ENCODE data around the gene GPT2.

GPT2 gene

GRCh38 chr16:46899443-46900143, 15.4 kb downstream of the GPT2 start:
- DNase-seq: no peak

GRCh38 chr16:46900455-46901235, 16.5 kb downstream of the GPT2 start:
- no peak for DNase-seq

- no peak for DNase-seq
Observed at GRCh38 chr16:46901709-46902108, 17.5 kb downstream of the GPT2 start.

GRCh38 chr16:46903255-46903905, 19.2 kb downstream of the GPT2 start:
- no peak for DNase-seq

- no peak for DNase-seq
Observed at GRCh38 chr16:46904471-46904870, 20.3 kb downstream of the GPT2 start.

- no peak for DNase-seq
Observed at GRCh38 chr16:46906360-46907060, 22.3 kb downstream of the GPT2 start.

GRCh38 chr16:46907061-46907774, 23.1 kb downstream of the GPT2 start:
- no peak for DNase-seq

- DNase-seq: peak; percentile 59
Observed at GRCh38 chr16:46908540-46909372, 24.6 kb downstream of the GPT2 start.

GRCh38 chr16:46911038-46911437, 26.9 kb downstream of the GPT2 start:
- DNase-seq: no peak

GRCh38 chr16:46911650-46912049, 27.5 kb downstream of the GPT2 start:
- DNase-seq: no peak

- DNase-seq: no peak
Observed at GRCh38 chr16:46914556-46915201, 30.5 kb downstream of the GPT2 start.

- DNase-seq: no peak
Observed at GRCh38 chr16:46915483-46916025, 31.4 kb downstream of the GPT2 start.

GRCh38 chr16:46916980-46917379, 32.8 kb downstream of the GPT2 start:
- DNase-seq: no peak

- no peak for DNase-seq
Observed at GRCh38 chr16:46918400-46918799, 34.2 kb downstream of the GPT2 start.

GRCh38 chr16:46918905-46919792, 35.0 kb downstream of the GPT2 start:
- no peak for DNase-seq

- DNase-seq: no peak
Observed at GRCh38 chr16:46920402-46921068, 36.4 kb downstream of the GPT2 start.

GRCh38 chr16:46922239-46922638, 38.1 kb downstream of the GPT2 start:
- DNase-seq: no peak

GRCh38 chr16:46923513-46924295, 39.5 kb downstream of the GPT2 start:
- no peak for DNase-seq

All from effector CD4-positive, alpha-beta T cell (primary cell).